ENCODE results near the gene TBCK. TPM values are rescaled to one million over a fixed set of nuclear protein-coding genes. Genes with fewer than 3 reads are reported as not detected.

Gene TBCK
- total RNA-seq, 1 experiment from 2014 or later = 28.6 TPM

DNA sequence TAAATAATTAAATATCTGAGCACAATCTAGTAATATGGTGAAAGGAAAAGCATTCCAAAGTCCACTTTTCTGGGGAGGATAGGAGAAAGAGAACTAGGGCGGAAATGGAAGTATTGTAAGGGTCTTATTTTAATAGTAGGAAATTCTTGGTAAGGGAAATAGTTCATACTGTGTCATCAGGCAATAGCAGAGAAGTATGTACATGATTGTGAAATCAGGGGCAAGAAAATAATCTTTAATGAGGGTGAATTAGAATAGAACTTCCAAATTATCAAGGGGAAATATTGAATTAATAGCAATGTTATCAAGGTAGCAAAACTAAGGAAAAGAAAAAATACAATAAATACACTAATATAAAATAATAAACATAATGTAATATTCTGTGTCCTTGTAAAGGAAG lies 37.8 kb upstream of the TBCK start (continued):
- no peak for TF ChIP-seq USF2 (CRISPR knock-in tag; IDR thresholded peaks at IDR 0.05)
- TF ChIP-seq ATF2 (CRISPR knock-in tag; IDR thresholded peaks at IDR 0.05; ENCODE audit: borderline replicate concordance, low read depth) = no peak
- TF ChIP-seq, protein P1, sequence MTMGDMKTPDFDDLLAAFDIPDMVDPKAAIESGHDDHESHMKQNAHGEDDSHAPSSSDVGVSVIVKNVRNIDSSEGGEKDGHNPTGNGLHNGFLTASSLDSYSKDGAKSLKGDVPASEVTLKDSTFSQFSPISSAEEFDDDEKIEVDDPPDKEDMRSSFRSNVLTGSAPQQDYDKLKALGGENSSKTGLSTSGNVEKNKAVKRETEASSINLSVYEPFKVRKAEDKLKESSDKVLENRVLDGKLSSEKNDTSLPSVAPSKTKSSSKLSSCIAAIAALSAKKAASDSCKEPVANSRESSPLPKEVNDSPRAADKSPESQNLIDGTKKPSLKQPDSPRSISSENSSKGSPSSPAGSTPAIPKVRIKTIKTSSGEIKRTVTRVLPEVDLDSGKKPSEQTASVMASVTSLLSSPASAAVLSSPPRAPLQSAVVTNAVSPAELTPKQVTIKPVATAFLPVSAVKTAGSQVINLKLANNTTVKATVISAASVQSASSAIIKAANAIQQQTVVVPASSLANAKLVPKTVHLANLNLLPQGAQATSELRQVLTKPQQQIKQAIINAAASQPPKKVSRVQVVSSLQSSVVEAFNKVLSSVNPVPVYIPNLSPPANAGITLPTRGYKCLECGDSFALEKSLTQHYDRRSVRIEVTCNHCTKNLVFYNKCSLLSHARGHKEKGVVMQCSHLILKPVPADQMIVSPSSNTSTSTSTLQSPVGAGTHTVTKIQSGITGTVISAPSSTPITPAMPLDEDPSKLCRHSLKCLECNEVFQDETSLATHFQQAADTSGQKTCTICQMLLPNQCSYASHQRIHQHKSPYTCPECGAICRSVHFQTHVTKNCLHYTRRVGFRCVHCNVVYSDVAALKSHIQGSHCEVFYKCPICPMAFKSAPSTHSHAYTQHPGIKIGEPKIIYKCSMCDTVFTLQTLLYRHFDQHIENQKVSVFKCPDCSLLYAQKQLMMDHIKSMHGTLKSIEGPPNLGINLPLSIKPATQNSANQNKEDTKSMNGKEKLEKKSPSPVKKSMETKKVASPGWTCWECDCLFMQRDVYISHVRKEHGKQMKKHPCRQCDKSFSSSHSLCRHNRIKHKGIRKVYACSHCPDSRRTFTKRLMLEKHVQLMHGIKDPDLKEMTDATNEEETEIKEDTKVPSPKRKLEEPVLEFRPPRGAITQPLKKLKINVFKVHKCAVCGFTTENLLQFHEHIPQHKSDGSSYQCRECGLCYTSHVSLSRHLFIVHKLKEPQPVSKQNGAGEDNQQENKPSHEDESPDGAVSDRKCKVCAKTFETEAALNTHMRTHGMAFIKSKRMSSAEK (CRISPR knock-in tag; IDR thresholded peaks at IDR 0.05; ENCODE audit: borderline replicate concordance) = no peak
- no peak for TF ChIP-seq ZNF232 (CRISPR knock-in tag; IDR thresholded peaks at IDR 0.05)
- TF ChIP-seq, protein P2, sequence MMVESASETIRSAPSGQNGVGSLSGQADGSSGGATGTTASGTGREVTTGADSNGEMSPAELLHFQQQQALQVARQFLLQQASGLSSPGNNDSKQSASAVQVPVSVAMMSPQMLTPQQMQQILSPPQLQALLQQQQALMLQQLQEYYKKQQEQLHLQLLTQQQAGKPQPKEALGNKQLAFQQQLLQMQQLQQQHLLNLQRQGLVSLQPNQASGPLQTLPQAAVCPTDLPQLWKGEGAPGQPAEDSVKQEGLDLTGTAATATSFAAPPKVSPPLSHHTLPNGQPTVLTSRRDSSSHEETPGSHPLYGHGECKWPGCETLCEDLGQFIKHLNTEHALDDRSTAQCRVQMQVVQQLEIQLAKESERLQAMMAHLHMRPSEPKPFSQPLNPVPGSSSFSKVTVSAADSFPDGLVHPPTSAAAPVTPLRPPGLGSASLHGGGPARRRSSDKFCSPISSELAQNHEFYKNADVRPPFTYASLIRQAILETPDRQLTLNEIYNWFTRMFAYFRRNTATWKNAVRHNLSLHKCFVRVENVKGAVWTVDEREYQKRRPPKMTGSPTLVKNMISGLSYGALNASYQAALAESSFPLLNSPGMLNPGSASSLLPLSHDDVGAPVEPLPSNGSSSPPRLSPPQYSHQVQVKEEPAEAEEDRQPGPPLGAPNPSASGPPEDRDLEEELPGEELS (CRISPR knock-in tag; IDR thresholded peaks at IDR 0.05) = no peak

DNA sequence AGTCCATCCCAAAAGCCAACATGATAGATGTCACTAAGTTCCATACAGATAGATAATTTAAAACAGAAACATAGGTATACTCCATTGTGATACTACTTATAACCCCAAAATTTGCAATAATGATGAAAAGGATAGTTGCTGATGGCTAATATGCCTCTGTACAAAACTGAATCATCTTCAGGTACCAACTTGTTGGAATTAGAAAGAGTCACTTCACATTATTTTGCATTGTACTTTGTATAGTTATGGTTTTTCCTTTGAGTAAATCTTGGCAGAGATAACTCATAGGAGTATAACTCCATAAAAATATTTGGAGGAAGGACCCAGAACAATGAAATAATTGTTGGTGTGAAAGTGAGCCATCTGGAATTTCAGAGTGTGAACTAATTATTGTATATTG lies 35.0 kb upstream of the TBCK start:
- TF ChIP-seq NR3C1 (CRISPR knock-in tag; conservative IDR thresholded peaks at IDR 0.05; ENCODE audit: low read depth) = no peak
- no peak for TF ChIP-seq PRRX2 (CRISPR knock-in tag; IDR thresholded peaks at IDR 0.05)
- TF ChIP-seq TCF7 (CRISPR knock-in tag; IDR thresholded peaks at IDR 0.05; ENCODE audit: low read depth) = no peak
- TF ChIP-seq, protein P3, sequence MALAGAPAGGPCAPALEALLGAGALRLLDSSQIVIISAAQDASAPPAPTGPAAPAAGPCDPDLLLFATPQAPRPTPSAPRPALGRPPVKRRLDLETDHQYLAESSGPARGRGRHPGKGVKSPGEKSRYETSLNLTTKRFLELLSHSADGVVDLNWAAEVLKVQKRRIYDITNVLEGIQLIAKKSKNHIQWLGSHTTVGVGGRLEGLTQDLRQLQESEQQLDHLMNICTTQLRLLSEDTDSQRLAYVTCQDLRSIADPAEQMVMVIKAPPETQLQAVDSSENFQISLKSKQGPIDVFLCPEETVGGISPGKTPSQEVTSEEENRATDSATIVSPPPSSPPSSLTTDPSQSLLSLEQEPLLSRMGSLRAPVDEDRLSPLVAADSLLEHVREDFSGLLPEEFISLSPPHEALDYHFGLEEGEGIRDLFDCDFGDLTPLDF (CRISPR knock-in tag; IDR thresholded peaks at IDR 0.05) = no peak
- CTCF ChIA-PET = no interaction called here
- DNase-seq (ENCODE audit: low spot score) = no peak
- H3K36me3 Mint-ChIP-seq = peaks cover 5% of the 10 kb centered on the region; the same call in 1 of the 2 replicates
- H3K4me3 Mint-ChIP-seq = no peak overlapping the region
- POLR2A ChIA-PET = no interaction called here
- no peak for ATAC-seq
- no peaks in the 10 kb centered on the region for H3K9me3 Mint-ChIP-seq
- no peak overlapping the region for H3K27ac Mint-ChIP-seq
- H3K4me1 Mint-ChIP-seq = no peaks in the 10 kb centered on the region; the same call in 1 of the 2 replicates
- H3K27me3 Mint-ChIP-seq (ENCODE audit: low read depth) = no peaks in the 10 kb centered on the region

GRCh38 chr4:106347167-106347566 lies 31.2 kb upstream of the TBCK start:
- DNase-seq (ENCODE audit: low spot score) (no peak), ATAC-seq (no peak)
- POLR2A ChIA-PET = no interaction called here
- H3K27me3 Mint-ChIP-seq (ENCODE audit: low read depth) = no peaks in the 10 kb centered on the region
- peaks cover 7% of the 10 kb centered on the region for H3K4me1 Mint-ChIP-seq
- H3K27ac Mint-ChIP-seq = no peak overlapping the region
- H3K9me3 Mint-ChIP-seq = no peaks in the 10 kb centered on the region
- CTCF ChIA-PET = no interaction called here
- no peak overlapping the region for H3K4me3 Mint-ChIP-seq
- peaks cover 5% of the 10 kb centered on the region; the same call in 1 of the 2 replicates for H3K36me3 Mint-ChIP-seq
- TF ChIP-seq ARID4B (CRISPR knock-in tag; IDR thresholded peaks at IDR 0.05; ENCODE audit: borderline replicate concordance) (no peak), ATF6 (CRISPR knock-in tag; IDR thresholded peaks at IDR 0.05) (no peak), NR2C2 (CRISPR knock-in tag; IDR thresholded peaks at IDR 0.05) (no peak)
- TF ChIP-seq, protein P4, sequence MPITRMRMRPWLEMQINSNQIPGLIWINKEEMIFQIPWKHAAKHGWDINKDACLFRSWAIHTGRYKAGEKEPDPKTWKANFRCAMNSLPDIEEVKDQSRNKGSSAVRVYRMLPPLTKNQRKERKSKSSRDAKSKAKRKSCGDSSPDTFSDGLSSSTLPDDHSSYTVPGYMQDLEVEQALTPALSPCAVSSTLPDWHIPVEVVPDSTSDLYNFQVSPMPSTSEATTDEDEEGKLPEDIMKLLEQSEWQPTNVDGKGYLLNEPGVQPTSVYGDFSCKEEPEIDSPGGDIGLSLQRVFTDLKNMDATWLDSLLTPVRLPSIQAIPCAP (CRISPR knock-in tag; IDR thresholded peaks at IDR 0.05) = no peak

Data from WTC11 (cell line).